T-helper 17 cell (primary cell): Measurements from ENCODE around the gene FRMD4A. TPM values are rescaled to one million over a fixed set of nuclear protein-coding genes. Genes with fewer than 3 reads are reported as not detected.

Experiments
- ATAC-seq: fragments of 150-1000 bp; cut with Tn5 transposase; 2 replicates; pipeline ENCODE4 v1.10.0; 2021; ENCODE audit warnings: mild to moderate bottlenecking, moderate library complexity
- DNase-seq, 3 donors: peaks; one replicate each; pipeline versions ENCODE4 v3.0.0 to v3.0.0-alpha.2; 2020 to 2021
- H3K9me3 ChIP-seq: one replicate; pipeline ENCODE4 v1.7.0; 2013; ENCODE audit warnings: low read length, mild to moderate bottlenecking; ENCODE audit not compliant: control insufficient read depth, poor library complexity, severe bottlenecking
- H3K27ac Mint-ChIP-seq: one replicate; pipeline ENCODE4 v1.8.0; 2022; ENCODE audit warnings: mild to moderate bottlenecking, moderate library complexity, mixed read lengths
- H3K27me3 Mint-ChIP-seq: one replicate; pipeline ENCODE4 v1.8.0; 2022; ENCODE audit warnings: mixed read lengths
- H3K36me3 Mint-ChIP-seq: one replicate; pipeline ENCODE4 v1.8.0; 2022; ENCODE audit warnings: low read depth, mixed read lengths
- H3K4me1 Mint-ChIP-seq: one replicate; pipeline ENCODE4 v1.8.0; 2022; ENCODE audit warnings: mild to moderate bottlenecking, mixed read lengths
- H3K4me3 Mint-ChIP-seq: one replicate; pipeline ENCODE4 v1.8.0; 2022; ENCODE audit warnings: mild to moderate bottlenecking, moderate library complexity, mixed read lengths
- total RNA-seq, 4 donors: library from RNA in 2 of 4; stranded (reverse) in 2 of 4; gene quantifications; one replicate each; pipeline ENCODE4 v1.2.3 and lab custom pipeline; 2022 to 2026

Gene FRMD4A
- total RNA-seq, 2 donors from 2014 or later: 1.3 to 2.7 TPM

GRCh38 chr10:14261336-14261735 lies 69.4 kb downstream of the FRMD4A start:
- peaks cover 36% of the 10 kb centered on the region for H3K27me3 Mint-ChIP-seq
- ATAC-seq (no peak), DNase-seq (no peak)
- H3K4me1 Mint-ChIP-seq: peaks cover 5% of the 10 kb centered on the region
- H3K4me3 Mint-ChIP-seq: no peak overlapping the region
- no peaks in the 10 kb centered on the region for H3K9me3 ChIP-seq
- H3K36me3 Mint-ChIP-seq: no peaks in the 10 kb centered on the region
- H3K27ac Mint-ChIP-seq: no peak overlapping the region

GRCh38 chr10:14259696-14260566 lies 70.8 kb downstream of the FRMD4A start:
- H3K4me1 Mint-ChIP-seq: peaks cover 5% of the 10 kb centered on the region
- H3K27me3 Mint-ChIP-seq: peaks cover 41% of the 10 kb centered on the region
- DNase-seq (no peak), ATAC-seq (no peak)
- H3K4me3 Mint-ChIP-seq: no peak overlapping the region
- no peaks in the 10 kb centered on the region for H3K36me3 Mint-ChIP-seq
- H3K9me3 ChIP-seq: no peaks in the 10 kb centered on the region
- no peak overlapping the region for H3K27ac Mint-ChIP-seq

GRCh38 chr10:14254368-14254767 lies 76.4 kb downstream of the FRMD4A start:
- no peak for ATAC-seq
- Mint-ChIP-seq H3K27ac (no peak overlapping the region), H3K36me3 (peaks cover 2% of the 10 kb centered on the region), H3K27me3 (peaks cover 33% of the 10 kb centered on the region), H3K4me1 (no peaks in the 10 kb centered on the region), H3K4me3 (no peak overlapping the region)
- no peaks in the 10 kb centered on the region for H3K9me3 ChIP-seq
- no peak for DNase-seq

GRCh38 chr10:14253711-14254110 lies 77.0 kb downstream of the FRMD4A start:
- DNase-seq: no peak
- H3K4me3 Mint-ChIP-seq: no peak overlapping the region

GRCh38 chr10:14253079-14253478 lies 77.6 kb downstream of the FRMD4A start:
- DNase-seq: no peak
- H3K4me1 Mint-ChIP-seq: no peaks in the 10 kb centered on the region
- H3K27me3 Mint-ChIP-seq: peaks cover 35% of the 10 kb centered on the region
- no peaks in the 10 kb centered on the region for H3K9me3 ChIP-seq
- no peak for ATAC-seq
- no peak overlapping the region for H3K4me3 Mint-ChIP-seq
- H3K36me3 Mint-ChIP-seq: peaks cover 2% of the 10 kb centered on the region
- no peak overlapping the region for H3K27ac Mint-ChIP-seq

More at GRCh38 chr10:14253711-14254110, 77.0 kb downstream of the FRMD4A start:
- Mint-ChIP-seq H3K27ac (no peak overlapping the region), H3K36me3 (peaks cover 2% of the 10 kb centered on the region), H3K27me3 (peaks cover 35% of the 10 kb centered on the region), H3K4me1 (no peaks in the 10 kb centered on the region)
- ATAC-seq: no peak
- no peaks in the 10 kb centered on the region for H3K9me3 ChIP-seq

- no peak overlapping the region for H3K27ac Mint-ChIP-seq
- H3K27me3 Mint-ChIP-seq: peaks cover 45% of the 10 kb centered on the region
- no peaks in the 10 kb centered on the region for H3K4me1 Mint-ChIP-seq
- ATAC-seq (no peak), DNase-seq (no peak)
- H3K36me3 Mint-ChIP-seq: peaks cover 2% of the 10 kb centered on the region
- no peak overlapping the region for H3K4me3 Mint-ChIP-seq
- no peaks in the 10 kb centered on the region for H3K9me3 ChIP-seq
Measured at GRCh38 chr10:14250496-14251076, 80.1 kb downstream of the FRMD4A start.

GRCh38 chr10:14247377-14248116 lies 83.2 kb downstream of the FRMD4A start:
- H3K9me3 ChIP-seq: no peaks in the 10 kb centered on the region
- DNase-seq: no peak
- Mint-ChIP-seq H3K4me1 (no peaks in the 10 kb centered on the region), H3K4me3 (no peak overlapping the region), H3K27me3 (peaks cover 34% of the 10 kb centered on the region), H3K27ac (no peak overlapping the region), H3K36me3 (peaks cover 2% of the 10 kb centered on the region)
- no peak for ATAC-seq

GRCh38 chr10:14244801-14245211 lies 85.9 kb downstream of the FRMD4A start:
- Mint-ChIP-seq H3K36me3 (peaks cover 2% of the 10 kb centered on the region), H3K27me3 (peaks cover 41% of the 10 kb centered on the region), H3K4me3 (no peak overlapping the region), H3K4me1 (no peaks in the 10 kb centered on the region), H3K27ac (no peak overlapping the region)
- no peak for ATAC-seq
- DNase-seq: no peak
- no peaks in the 10 kb centered on the region for H3K9me3 ChIP-seq

- no peak overlapping the region for H3K27ac Mint-ChIP-seq
- H3K4me3 Mint-ChIP-seq: no peak overlapping the region
- no peaks in the 10 kb centered on the region for H3K4me1 Mint-ChIP-seq
- ATAC-seq (no peak), DNase-seq (no peak)
- no peaks in the 10 kb centered on the region for H3K36me3 Mint-ChIP-seq
- no peaks in the 10 kb centered on the region for H3K9me3 ChIP-seq
- H3K27me3 Mint-ChIP-seq: peaks cover 43% of the 10 kb centered on the region
Measured at GRCh38 chr10:14244147-14244546, 86.6 kb downstream of the FRMD4A start.

GRCh38 chr10:14243221-14243620 lies 87.5 kb downstream of the FRMD4A start:
- H3K27me3 Mint-ChIP-seq: peaks cover 47% of the 10 kb centered on the region
- DNase-seq (no peak), ATAC-seq (no peak)
- H3K27ac Mint-ChIP-seq: no peak overlapping the region
- H3K9me3 ChIP-seq: no peaks in the 10 kb centered on the region
- H3K4me3 Mint-ChIP-seq: no peak overlapping the region
- H3K36me3 Mint-ChIP-seq: no peaks in the 10 kb centered on the region
- H3K4me1 Mint-ChIP-seq: no peaks in the 10 kb centered on the region

GRCh38 chr10:14241196-14241595 lies 89.5 kb downstream of the FRMD4A start:
- Mint-ChIP-seq H3K27me3 (peaks cover 41% of the 10 kb centered on the region), H3K27ac (no peak overlapping the region), H3K4me1 (peaks cover 2% of the 10 kb centered on the region), H3K4me3 (no peak overlapping the region), H3K36me3 (no peaks in the 10 kb centered on the region)
- DNase-seq (no peak), ATAC-seq (no peak)
- H3K9me3 ChIP-seq: no peaks in the 10 kb centered on the region

- Mint-ChIP-seq H3K36me3 (no peaks in the 10 kb centered on the region), H3K4me3 (no peak overlapping the region), H3K27me3 (peaks cover 36% of the 10 kb centered on the region), H3K27ac (no peak overlapping the region), H3K4me1 (peaks cover 2% of the 10 kb centered on the region)
- DNase-seq (no peak), ATAC-seq (no peak)
- no peaks in the 10 kb centered on the region for H3K9me3 ChIP-seq
Measured at GRCh38 chr10:14240253-14241189, 90.2 kb downstream of the FRMD4A start.
